ENCODE measurements around the gene MYL9.
A peak's percentile ranks its signal among the peaks of the same experiment; 100 is the strongest.

MYL9 gene

DNA sequence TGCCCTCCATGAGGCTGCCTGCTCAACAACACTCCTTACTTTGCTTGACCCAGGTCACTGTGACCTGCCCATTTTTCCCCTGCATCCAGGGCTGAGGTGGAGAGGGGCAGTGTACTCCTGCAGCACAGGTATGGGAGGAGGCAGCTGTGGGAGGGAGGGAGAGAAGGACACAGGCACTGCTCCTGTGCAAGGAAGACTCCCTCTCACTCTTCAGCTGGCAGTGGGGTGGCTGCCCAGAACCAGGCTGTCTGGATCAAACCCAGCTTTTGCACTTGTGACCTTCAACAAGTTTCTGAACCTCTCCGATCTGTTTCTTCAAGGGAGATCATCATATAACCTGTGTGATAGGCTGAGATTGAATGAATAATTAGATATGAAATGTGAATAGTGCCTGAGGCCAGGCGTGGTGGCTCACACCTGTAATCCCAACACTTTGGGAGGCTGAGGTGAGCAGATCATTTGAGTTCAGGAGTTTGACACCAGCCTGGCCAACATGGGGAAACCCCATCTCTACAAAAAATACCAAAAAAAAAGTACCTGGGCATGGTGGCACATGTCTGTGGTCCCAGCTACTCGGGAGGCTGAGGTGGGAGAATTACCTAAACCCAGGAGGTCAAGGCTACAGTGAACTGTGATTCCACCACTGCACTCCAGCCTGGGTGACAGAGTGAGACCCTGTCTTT lies 46.2 kb downstream of the MYL9 start:
- DNase-seq (ENCODE audit: low spot score), result no peak
- POLR2A ChIA-PET (ENCODE audit: low non-redundant PET), result no interaction called here

DNA sequence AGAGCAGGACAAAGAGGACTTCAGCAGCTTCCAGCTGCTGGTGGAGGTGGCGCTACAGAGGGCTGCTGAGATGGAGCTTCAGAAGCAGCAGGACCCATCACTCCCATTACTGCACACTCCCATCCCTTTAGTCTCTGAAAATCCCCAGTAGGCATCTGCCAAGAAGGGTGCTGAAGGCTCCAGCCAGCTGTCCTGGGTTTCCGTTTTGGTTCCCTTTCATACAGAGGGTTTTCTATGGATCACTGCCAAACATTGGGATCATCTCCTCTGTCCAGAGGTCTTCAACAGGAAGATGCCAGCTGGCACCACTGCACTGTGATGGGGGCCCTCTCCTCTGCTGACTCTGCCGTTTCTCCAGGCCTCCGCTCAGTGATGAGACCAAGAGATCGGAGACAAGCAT lies 50.0 kb downstream of the MYL9 start:
- DNase-seq (ENCODE audit: low spot score), result no peak
- ChIA-PET POLR2A (ENCODE audit: low non-redundant PET) (no interaction called here), CTCF (interaction anchor here (0.6 to 2.7 kb wide), 5 partner anchors 10 to 273 kb away, joined by 3 to 12 read pairs (median 5); partner anchors contain the start of gene RAB5IF)
- TF ChIP-seq, protein P1, sequence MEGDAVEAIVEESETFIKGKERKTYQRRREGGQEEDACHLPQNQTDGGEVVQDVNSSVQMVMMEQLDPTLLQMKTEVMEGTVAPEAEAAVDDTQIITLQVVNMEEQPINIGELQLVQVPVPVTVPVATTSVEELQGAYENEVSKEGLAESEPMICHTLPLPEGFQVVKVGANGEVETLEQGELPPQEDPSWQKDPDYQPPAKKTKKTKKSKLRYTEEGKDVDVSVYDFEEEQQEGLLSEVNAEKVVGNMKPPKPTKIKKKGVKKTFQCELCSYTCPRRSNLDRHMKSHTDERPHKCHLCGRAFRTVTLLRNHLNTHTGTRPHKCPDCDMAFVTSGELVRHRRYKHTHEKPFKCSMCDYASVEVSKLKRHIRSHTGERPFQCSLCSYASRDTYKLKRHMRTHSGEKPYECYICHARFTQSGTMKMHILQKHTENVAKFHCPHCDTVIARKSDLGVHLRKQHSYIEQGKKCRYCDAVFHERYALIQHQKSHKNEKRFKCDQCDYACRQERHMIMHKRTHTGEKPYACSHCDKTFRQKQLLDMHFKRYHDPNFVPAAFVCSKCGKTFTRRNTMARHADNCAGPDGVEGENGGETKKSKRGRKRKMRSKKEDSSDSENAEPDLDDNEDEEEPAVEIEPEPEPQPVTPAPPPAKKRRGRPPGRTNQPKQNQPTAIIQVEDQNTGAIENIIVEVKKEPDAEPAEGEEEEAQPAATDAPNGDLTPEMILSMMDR (conservative IDR thresholded peaks at IDR 0.05; ENCODE audit: low read depth), result no peak
- H3K27ac ChIP-seq, result peak overlapping the region; percentile 24

More for the DNA sequence above, 46.2 kb downstream of the MYL9 start:
- H3K27ac ChIP-seq, result peak overlapping the region; percentile 82
- CTCF ChIA-PET, result interaction anchor here (0.5 to 1.5 kb wide), 6 partner anchors 12 to 299 kb away, joined by 3 to 7 read pairs (median 4); no protein-coding TSS in a partner anchor
- TF ChIP-seq, protein P1 (conservative IDR thresholded peaks at IDR 0.05; ENCODE audit: low read depth), result no peak

DNA sequence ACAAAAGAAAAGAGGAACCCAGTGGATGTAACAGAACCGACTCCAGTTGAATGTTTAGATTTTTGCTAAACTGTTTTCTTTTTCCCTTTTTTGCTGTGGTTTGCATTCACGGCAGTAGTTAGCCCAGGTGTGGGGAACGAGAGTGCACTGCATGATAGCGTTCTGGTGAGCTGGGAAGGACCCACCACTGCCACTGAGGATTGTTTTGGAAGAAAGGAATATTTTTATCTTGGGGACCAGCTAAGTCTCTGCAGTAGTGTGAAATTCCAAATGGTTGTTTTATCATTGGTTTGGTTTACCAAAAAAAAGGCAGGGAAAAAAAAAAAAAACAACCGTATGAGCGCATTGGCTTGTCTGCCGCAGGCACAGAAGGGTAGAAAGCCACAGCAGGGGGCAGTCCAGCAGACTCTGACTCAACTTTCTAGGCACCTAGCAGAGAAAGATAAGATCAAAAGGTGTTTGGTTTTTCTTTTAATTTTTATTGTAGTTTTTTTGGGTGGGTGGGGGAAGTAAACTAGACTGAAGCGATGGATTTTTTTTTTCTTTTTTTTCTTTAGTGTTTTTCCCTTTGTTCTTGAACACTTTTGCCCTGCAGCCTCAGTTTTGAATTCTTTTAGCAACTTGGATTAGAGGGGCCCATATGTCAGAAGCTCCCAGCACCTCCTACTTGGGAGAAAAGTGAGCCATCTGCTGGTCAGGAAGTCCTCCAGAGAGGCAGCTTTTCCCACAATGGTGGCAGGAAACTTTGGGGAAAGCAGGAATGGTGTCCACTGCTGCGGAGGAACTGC lies 50.7 kb downstream of the MYL9 start:
- ChIA-PET POLR2A (ENCODE audit: low non-redundant PET) (no interaction called here), CTCF (interaction anchor here (0.6 to 2.7 kb wide), 13 partner anchors 8 to 454 kb away, joined by 3 to 12 read pairs (median 4); partner anchors contain the start of gene RAB5IF)
- DNase-seq (ENCODE audit: low spot score), result no peak
- H3K27ac ChIP-seq, result peak overlapping the region; percentile 24
- TF ChIP-seq, protein P1 (conservative IDR thresholded peaks at IDR 0.05; ENCODE audit: low read depth), result peak; percentile 81

DNA sequence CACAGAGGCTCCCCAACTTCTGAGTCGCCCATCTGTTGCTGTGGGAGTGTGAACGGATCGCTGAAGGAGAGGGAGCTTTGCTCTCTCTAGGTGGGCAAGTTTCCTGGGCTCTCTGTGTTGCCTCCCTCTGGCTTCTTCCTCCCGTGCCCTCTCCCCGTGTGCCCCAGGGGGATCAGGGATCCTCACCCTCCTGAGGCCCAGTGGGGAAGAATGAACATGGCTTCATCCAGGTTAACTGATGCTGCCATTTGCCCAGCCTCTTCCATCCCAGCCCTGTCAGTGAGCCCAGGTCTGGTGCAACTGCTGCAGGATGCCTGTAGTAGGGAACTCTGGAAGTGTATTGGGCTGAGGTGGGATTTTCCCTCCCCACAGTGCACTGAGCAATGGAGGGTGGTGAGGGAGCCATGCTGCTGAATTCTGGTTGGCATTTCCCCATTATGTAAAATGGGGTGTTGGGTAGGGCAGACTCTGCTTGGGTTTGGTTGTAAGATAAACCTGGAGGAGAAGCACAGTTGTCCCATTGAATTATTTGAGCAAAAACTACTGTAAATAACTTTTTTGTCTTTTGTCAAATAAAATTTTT lies 52.1 kb downstream of the MYL9 start:
- H3K27ac ChIP-seq, result peak overlapping the region; percentile 15
- CTCF ChIA-PET, result interaction anchor here (0.7 to 2.7 kb wide), 3 partner anchors 12 to 359 kb away, joined by 3 to 12 read pairs (median 5); partner anchors contain the start of gene RAB5IF
- TF ChIP-seq, protein P1 (conservative IDR thresholded peaks at IDR 0.05; ENCODE audit: low read depth), result no peak
- POLR2A ChIA-PET (ENCODE audit: low non-redundant PET), result no interaction called here
- DNase-seq (ENCODE audit: low spot score), result no peak

DNA sequence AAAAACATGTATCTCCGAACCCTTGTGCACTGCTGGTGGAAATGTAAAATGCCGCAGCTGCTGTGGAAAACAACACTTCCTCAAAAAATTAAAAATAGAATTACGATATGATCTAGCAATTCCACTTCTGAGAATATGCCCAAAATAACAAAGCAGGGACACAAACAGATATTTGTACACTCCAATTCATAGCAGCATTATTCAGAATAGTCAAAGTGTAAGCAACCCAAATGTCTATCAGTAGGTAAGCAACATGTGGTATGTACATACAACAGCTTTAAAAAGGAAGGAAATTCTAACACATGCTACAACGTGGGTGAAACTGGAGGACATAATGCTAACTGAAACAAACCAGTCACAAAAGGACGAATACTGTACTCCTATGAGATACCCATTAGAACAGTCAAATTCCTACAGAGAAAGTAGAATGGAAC lies 58.6 kb downstream of the MYL9 start:
- DNase-seq (ENCODE audit: low spot score), result no peak
- CTCF ChIA-PET, result interaction anchor here (0.6 to 1.7 kb wide), 5 partner anchors 8 to 334 kb away, joined by 3 to 11 read pairs (median 5); no protein-coding TSS in a partner anchor
- POLR2A ChIA-PET (ENCODE audit: low non-redundant PET), result no interaction called here
- no peak overlapping the region for H3K27ac ChIP-seq
- TF ChIP-seq, protein P1 (conservative IDR thresholded peaks at IDR 0.05; ENCODE audit: low read depth), result no peak
